Keratinocyte (primary cell): ENCODE measurements around the gene ZSCAN21. TPM values are rescaled to one million over a fixed set of nuclear protein-coding genes. Genes with fewer than 3 reads are reported as not detected.
A peak's percentile ranks its signal among the peaks of the same experiment; 100 is the strongest.

Source experiments
- DNase-seq: peaks from one replicate; pipeline ENCODE4 v3.0.0-alpha.2; 2011; ENCODE audit warnings: low read depth, missing footprints, low spot score
- FAIRE-seq: peaks from 2 replicates; lab custom pipeline; 2011; peaks lifted over from hg19 to GRCh38; lab: Jason Lieb, UNC
- H2AFZ ChIP-seq: 2 replicates; pipeline ENCODE4 v1.6.0; 2012; ENCODE audit warnings: low read length, control low read depth, inconsistent platforms; ENCODE audit not compliant: control insufficient read depth
- H3K27ac ChIP-seq: 2 replicates; pipeline ENCODE4 v1.5.1; 2011; ENCODE audit warnings: low read length; ENCODE audit not compliant: control insufficient read depth, insufficient read depth
- H3K27me3 ChIP-seq: 3 replicates; pipeline ENCODE4 v1.6.0; 2011; ENCODE audit warnings: low read length; ENCODE audit not compliant: control insufficient read depth, insufficient read depth; ENCODE audit errors: extremely low read depth
- H3K36me3 ChIP-seq, 2 experiments: 2 replicates in 1 of 2; 3 replicates in 1 of 2; pipeline ENCODE4 v1.5.1; 2011; ENCODE audit warnings: low read length in 2 of 2, mild to moderate bottlenecking in 1 of 2; ENCODE audit not compliant: control insufficient read depth in 2 of 2, insufficient read depth in 2 of 2; ENCODE audit errors: extremely low read depth in 1 of 2
- H3K4me1 ChIP-seq: 3 replicates; pipeline ENCODE4 v1.5.1; 2011; ENCODE audit warnings: low read length; ENCODE audit not compliant: control insufficient read depth, insufficient read depth; ENCODE audit errors: extremely low read depth
- H3K4me2 ChIP-seq: 3 replicates; pipeline ENCODE4 v1.6.0; 2011; ENCODE audit warnings: low read depth, low read length; ENCODE audit not compliant: control insufficient read depth, insufficient read depth; ENCODE audit errors: extremely low read depth
- H3K4me3 ChIP-seq, 3 experiments: fragments of 200-600 bp in 1 of 3; sonication (generic) in 1 of 3; 2 replicates in 2 of 3; 3 replicates in 1 of 3; pipeline ENCODE4 v1.5.1; 2011 to 2016; ENCODE audit warnings: low read length in 3 of 3, mild to moderate bottlenecking in 3 of 3, control low read depth in 2 of 3, inconsistent platforms in 1 of 3, low read depth in 1 of 3, mixed read lengths in 1 of 3, mixed run types in 1 of 3, moderate library complexity in 1 of 3; ENCODE audit not compliant: control insufficient read depth in 2 of 3, insufficient read depth in 2 of 3; ENCODE audit errors: extremely low read depth in 1 of 3
- H3K79me2 ChIP-seq: 2 replicates; pipeline ENCODE4 v1.6.0; 2012; ENCODE audit warnings: low read length; ENCODE audit not compliant: control insufficient read depth, insufficient read depth
- H3K9ac ChIP-seq: 3 replicates; pipeline ENCODE4 v1.6.0; 2011; ENCODE audit warnings: low read length; ENCODE audit not compliant: control insufficient read depth, insufficient read depth; ENCODE audit errors: extremely low read depth
- H3K9me1 ChIP-seq: 3 replicates; pipeline ENCODE4 v1.6.0; 2011; ENCODE audit warnings: low read length; ENCODE audit not compliant: control insufficient read depth, insufficient read depth; ENCODE audit errors: extremely low read depth
- H3K9me3 ChIP-seq: 2 replicates; pipeline ENCODE4 v1.5.1; 2012; ENCODE audit warnings: low read depth, low read length; ENCODE audit not compliant: control insufficient read depth
- H4K20me1 ChIP-seq: 3 replicates; pipeline ENCODE4 v1.6.0; 2011; ENCODE audit warnings: low read length; ENCODE audit not compliant: control insufficient read depth, insufficient read depth; ENCODE audit errors: extremely low read depth
- EZH2 ChIP-seq: IDR thresholded peaks from one replicate; pipeline ENCODE4 v1.6.1; 2012; ENCODE audit warnings: inconsistent platforms, mild to moderate bottlenecking, low read length, moderate library complexity
- dilution Hi-C: fragments of 300-500 bp; cut with MboI; formaldehyde crosslinking; loops from one replicate; pipeline ENCODE4 v1.7.0; 2020; ENCODE audit warnings: low sequenced_read_pairs; ENCODE audit not compliant: extremely low pct_ligation_motif_present
- polyA plus RNA-seq, 5 experiments: library from polyadenylated mRNA; depleted of rRNA in 3 of 5; stranded (reverse) in 3 of 5; stranded (forward) in 1 of 5; unstranded in 1 of 5; fragments of >200 nt; gene quantifications; 1 replicate in 1 of 5; 2 replicates in 3 of 5; 3 replicates in 1 of 5; pipeline versions ENCODE4 v1.2.1 to v1.2.3, GENCODE V29; 2011 to 2012; ENCODE audit warnings: missing spikeins in 2 of 5, low read depth in 1 of 5, low replicate concordance in 1 of 5
- TF ChIP-seq, protein P1 (sequence below), 3 experiments: IDR thresholded peaks in 1 of 3; conservative IDR thresholded peaks in 1 of 3; optimal IDR thresholded peaks in 1 of 3; 2 replicates in 2 of 3; 3 replicates in 1 of 3; pipeline versions ENCODE3 to v1.5.1; 2011; ENCODE audit warnings: low read length in 3 of 3, mild to moderate bottlenecking in 3 of 3, moderate library complexity in 2 of 3, control low read depth in 1 of 3, inconsistent platforms in 1 of 3; ENCODE audit not compliant: insufficient read depth in 2 of 3; ENCODE audit errors: extremely low read depth in 1 of 3

The ZSCAN21 gene
- polyA plus RNA-seq, 1 donor (not counting 4 experiments of a cell fraction or from before 2014, with no cell fraction given): 12.6 TPM

DNA sequence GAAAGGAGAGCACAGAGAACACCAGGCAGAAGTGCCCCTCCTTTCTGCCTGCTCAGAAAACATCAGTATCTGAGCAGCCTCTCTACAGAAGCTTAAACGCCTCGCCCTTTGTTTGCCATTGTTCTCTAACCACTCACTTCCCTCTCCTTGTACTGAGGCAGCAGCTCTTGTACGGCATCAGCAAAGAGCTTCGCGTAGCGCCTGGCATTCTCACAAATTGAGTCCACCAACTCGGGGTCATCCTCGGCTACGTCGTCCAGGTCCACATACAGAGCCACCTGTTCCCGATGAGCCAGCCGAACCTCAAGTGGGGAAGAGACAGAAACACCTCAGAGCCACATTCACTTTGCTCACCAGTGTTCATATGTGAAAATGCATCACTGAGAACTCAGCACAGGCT lies 49.9 kb downstream of the ZSCAN21 start:
- Histone ChIP-seq H3K27ac (peak overlapping the region; percentile 87), H3K4me2 (peak overlapping the region; percentile 74), H3K9ac (peak overlapping the region; percentile 90), H3K27me3 (no peaks in the 10 kb centered on the region), H4K20me1 (peaks cover 6% of the 10 kb centered on the region), H3K36me3 (peaks cover 40 to 43% of the 10 kb centered on the region in 2 experiments), H3K9me1 (no peaks in the 10 kb centered on the region), H3K4me3 (peak overlapping the region in 2 of 3 experiments; percentile 70 to 78), H3K79me2 (peaks cover 36% of the 10 kb centered on the region), H3K9me3 (no peaks in the 10 kb centered on the region), H2AFZ (no peak overlapping the region), H3K4me1 (peaks cover 10% of the 10 kb centered on the region)
- dilution Hi-C loops: no loop called here
- TF ChIP-seq, protein P1, sequence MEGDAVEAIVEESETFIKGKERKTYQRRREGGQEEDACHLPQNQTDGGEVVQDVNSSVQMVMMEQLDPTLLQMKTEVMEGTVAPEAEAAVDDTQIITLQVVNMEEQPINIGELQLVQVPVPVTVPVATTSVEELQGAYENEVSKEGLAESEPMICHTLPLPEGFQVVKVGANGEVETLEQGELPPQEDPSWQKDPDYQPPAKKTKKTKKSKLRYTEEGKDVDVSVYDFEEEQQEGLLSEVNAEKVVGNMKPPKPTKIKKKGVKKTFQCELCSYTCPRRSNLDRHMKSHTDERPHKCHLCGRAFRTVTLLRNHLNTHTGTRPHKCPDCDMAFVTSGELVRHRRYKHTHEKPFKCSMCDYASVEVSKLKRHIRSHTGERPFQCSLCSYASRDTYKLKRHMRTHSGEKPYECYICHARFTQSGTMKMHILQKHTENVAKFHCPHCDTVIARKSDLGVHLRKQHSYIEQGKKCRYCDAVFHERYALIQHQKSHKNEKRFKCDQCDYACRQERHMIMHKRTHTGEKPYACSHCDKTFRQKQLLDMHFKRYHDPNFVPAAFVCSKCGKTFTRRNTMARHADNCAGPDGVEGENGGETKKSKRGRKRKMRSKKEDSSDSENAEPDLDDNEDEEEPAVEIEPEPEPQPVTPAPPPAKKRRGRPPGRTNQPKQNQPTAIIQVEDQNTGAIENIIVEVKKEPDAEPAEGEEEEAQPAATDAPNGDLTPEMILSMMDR (optimal IDR thresholded peaks at IDR 0.05 in 1 of 3, IDR thresholded peaks at IDR 0.05 in 1 of 3, conservative IDR thresholded peaks at IDR 0.05 in 1 of 3; ENCODE audit: extremely low read depth in 1 of 3, insufficient read depth in 2 of 3, low read length in 3 of 3): no peak
- no peak for TF ChIP-seq EZH2
- FAIRE-seq (no peak), DNase-seq (no peak)

DNA sequence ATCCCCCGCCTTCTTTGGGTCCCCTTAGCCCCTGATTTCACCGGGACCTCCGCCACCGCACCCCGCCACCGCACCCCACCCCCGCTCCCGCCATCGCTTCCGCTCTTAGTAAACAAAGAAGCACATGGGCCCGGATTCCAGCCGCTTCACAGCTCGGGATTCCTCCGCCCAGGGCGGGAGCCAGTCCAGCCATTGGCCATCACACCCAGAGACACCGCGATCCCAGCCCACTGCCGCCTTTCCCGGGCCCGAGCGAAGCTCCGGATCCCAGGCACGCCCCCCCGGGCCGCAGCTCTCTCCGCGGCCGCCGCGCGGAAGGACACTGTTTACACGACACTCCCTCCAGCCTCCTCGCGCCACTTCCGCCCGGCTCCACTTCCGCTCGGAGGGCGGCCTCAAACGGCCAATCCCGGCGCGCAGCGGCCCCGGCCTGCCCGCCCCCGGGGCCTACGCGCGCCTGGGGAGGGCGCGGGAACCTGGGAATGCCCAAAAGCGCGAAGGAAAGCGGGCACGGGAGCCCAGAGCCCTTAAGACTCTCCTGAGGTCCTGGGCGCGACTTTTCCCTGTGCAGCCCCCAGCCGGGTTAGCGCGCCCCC lies 50.9 kb downstream of the ZSCAN21 start:
- Histone ChIP-seq H2AFZ (peak overlapping the region; percentile 32), H3K9me3 (no peaks in the 10 kb centered on the region), H3K4me2 (peak overlapping the region; percentile 74), H4K20me1 (peaks cover 6% of the 10 kb centered on the region), H3K27ac (peak overlapping the region; percentile 87), H3K4me1 (peaks cover 10% of the 10 kb centered on the region), H3K79me2 (peaks cover 36% of the 10 kb centered on the region), H3K27me3 (no peaks in the 10 kb centered on the region), H3K36me3 (peaks cover 32 to 47% of the 10 kb centered on the region in 2 experiments), H3K9ac (peak overlapping the region; percentile 90), H3K4me3 (peak overlapping the region; percentile 70 to 78 (median 75)), H3K9me1 (no peaks in the 10 kb centered on the region)
- dilution Hi-C loops: no loop called here
- no peak for TF ChIP-seq EZH2
- TF ChIP-seq, protein P1 (optimal IDR thresholded peaks at IDR 0.05 in 1 of 3, IDR thresholded peaks at IDR 0.05 in 1 of 3, conservative IDR thresholded peaks at IDR 0.05 in 1 of 3; ENCODE audit: extremely low read depth in 1 of 3, insufficient read depth in 2 of 3, low read length in 3 of 3): no peak
- no peak for FAIRE-seq
- DNase-seq: no peak
